HUES64 (cell line): ENCODE results near the gene MINDY1.

Experiments
- H3K27ac ChIP-seq: 2 replicates; pipeline ENCODE4 v1.7.0; 2013; ENCODE audit warnings: low read depth, low read length, inconsistent platforms
- H3K27me3 ChIP-seq: 2 replicates; pipeline ENCODE4 v1.6.1; 2013; ENCODE audit warnings: mild to moderate bottlenecking, low read length; ENCODE audit not compliant: insufficient read depth
- H3K36me3 ChIP-seq: 2 replicates; pipeline ENCODE4 v1.6.1; 2013; ENCODE audit warnings: mild to moderate bottlenecking, low read length; ENCODE audit not compliant: insufficient read depth
- H3K4me1 ChIP-seq: 2 replicates; pipeline ENCODE4 v1.6.1; 2013; ENCODE audit warnings: mild to moderate bottlenecking, low read length, moderate library complexity; ENCODE audit not compliant: insufficient read depth
- H3K4me3 ChIP-seq: 2 replicates; pipeline ENCODE4 v1.5.1; 2013; ENCODE audit warnings: mild to moderate bottlenecking, low read length, moderate library complexity
- H3K9ac ChIP-seq: 2 replicates; pipeline ENCODE4 v1.6.1; 2013; ENCODE audit warnings: mild to moderate bottlenecking, low read depth, low read length
- H3K9me3 ChIP-seq: 2 replicates; pipeline ENCODE4 v1.6.1; 2013; ENCODE audit warnings: low read depth, low read length; ENCODE audit not compliant: insufficient read depth
- WGBS: fragments of 150-250, 120-280 bp; methylation state at CpG from one replicate; pipeline ENCODE4 v1.1.7; 2013; ENCODE audit warnings: missing lambda C conversion rate; 5-methylcytosine and 5-hydroxymethylcytosine counted together

MINDY1 gene

DNA sequence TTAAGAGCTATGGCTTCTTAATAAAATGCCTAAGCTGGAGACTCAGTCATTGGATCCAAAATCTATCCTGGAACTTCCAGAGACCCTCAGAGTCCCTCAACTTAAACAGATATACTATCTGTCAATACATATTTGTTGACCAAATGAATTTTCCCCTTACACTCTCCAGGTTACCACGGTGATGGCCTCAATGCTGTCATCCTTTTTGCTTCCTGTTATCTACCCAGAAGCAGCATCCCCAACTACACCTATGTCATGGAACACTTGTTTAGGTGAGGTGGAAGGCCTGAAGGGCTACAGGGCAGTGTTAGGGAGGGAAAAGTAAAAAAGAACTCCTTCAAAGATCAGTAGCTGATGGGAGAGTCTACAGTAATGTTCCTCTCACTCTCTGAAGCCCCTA, 36.5 kb upstream of the MINDY1 start:
- H3K4me3 ChIP-seq, result no peak overlapping the region
- H3K9me3 ChIP-seq, result no peaks in the 10 kb centered on the region
- H3K36me3 ChIP-seq, result 0 out of 2 replicates have a peak, but pooled peaks cover 2% of the 10 kb centered on the region
- 95% methylated on average over 1 of the region's 1 CpG for WGBS
- H3K27ac ChIP-seq, result no peak overlapping the region
- H3K4me1 ChIP-seq, result peaks cover 3% of the 10 kb centered on the region; the same call in 1 of the 2 replicates
- H3K27me3 ChIP-seq, result no peaks in the 10 kb centered on the region
- no peak overlapping the region for H3K9ac ChIP-seq

DNA sequence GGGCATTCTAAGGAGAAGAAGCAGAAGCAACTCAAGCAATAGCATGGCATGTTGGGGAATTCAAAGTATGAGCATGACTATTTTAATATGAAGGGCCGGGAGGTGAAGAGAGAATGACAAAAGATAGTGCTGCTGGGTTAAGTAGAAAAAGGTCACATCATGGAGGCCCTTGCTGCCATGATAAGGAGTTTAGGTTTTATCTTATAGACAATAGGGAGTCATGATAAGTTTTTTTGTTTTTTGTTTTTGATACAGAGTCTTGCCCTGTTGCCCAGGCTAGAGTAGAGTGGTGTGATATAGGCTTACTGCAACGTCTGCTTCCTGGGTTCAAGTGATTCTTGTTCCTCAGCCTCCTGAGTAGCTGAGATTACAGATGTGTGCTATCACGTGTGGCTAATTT, 32.8 kb upstream of the MINDY1 start:
- peaks cover 3% of the 10 kb centered on the region; the same call in 1 of the 2 replicates for H3K4me1 ChIP-seq
- H3K27me3 ChIP-seq, result no peaks in the 10 kb centered on the region
- H3K4me3 ChIP-seq, result no peak overlapping the region
- no peaks in the 10 kb centered on the region for H3K9me3 ChIP-seq
- 87% methylated on average over 3 of the region's 3 CpGs for WGBS
- H3K27ac ChIP-seq, result no peak overlapping the region
- H3K9ac ChIP-seq, result no peak overlapping the region
- H3K36me3 ChIP-seq, result peaks cover 12% of the 10 kb centered on the region

DNA sequence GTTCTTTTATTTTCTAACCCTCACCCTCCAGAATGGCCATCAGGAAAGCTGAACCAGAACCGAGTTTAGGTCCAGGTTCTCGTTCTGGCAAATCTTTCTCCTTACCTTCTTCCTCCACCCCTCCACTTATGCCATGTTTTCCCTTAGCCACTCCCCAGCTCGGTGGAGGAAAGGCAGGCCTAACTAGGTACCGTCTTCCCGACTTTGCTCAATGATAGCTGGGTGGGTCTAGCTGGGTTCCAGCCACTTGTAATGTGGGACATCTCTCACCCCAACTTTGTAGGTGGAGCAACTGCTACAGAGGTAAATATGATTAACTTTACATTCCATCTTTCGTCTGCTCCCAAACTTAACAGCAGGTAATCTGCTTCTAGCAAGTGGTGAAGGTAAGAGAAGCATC, 30.3 kb upstream of the MINDY1 start:
- peaks cover 20% of the 10 kb centered on the region for H3K36me3 ChIP-seq
- no peak overlapping the region for H3K4me3 ChIP-seq
- 85% methylated on average over 6 of the region's 6 CpGs for WGBS
- peaks cover 3% of the 10 kb centered on the region; the same call in 1 of the 2 replicates for H3K4me1 ChIP-seq
- no peaks in the 10 kb centered on the region for H3K27me3 ChIP-seq
- H3K9me3 ChIP-seq, result no peaks in the 10 kb centered on the region
- no peak overlapping the region for H3K9ac ChIP-seq
- H3K27ac ChIP-seq, result no peak overlapping the region

DNA sequence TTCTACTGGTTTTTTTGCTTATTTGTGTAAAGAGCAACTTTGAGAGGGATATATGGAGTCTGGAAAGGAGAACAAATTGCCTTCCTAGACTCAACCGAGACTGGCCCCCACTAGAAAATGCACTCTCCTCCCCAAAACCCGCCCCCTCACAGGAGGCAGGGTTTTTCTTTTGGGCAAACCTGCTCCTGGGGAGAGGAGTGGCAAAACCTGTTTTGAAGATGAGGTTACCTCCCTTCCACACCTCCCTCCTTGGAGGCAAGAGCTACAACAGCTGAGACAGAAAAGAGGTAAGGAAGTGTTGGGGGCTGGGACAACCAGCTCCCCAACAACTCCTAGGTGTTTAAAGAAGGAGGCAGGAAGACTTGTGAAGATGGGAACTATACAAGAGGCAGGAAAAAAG, 29.7 kb upstream of the MINDY1 start, which contains the start of gene BNIPL:
TSS of gene BNIPL (plus strand) at position 231 of the 400 bp plus-strand sequence. CDS start at position 371, 140 bp downstream.
- Histone ChIP-seq H3K27ac (peak within 1 kb of the TSS; percentile 41; the same call in 1 of the 2 replicates), H3K4me3 (no peak within 1 kb of the TSS; the same call in 1 of the 2 replicates), H3K9ac (no peak within 1 kb of the TSS), H3K36me3 (peaks cover 24% of the 10 kb centered on the region), H3K27me3 (no peaks in the 10 kb centered on the region), H3K9me3 (no peaks in the 10 kb centered on the region), H3K4me1 (peaks cover 3% of the 10 kb centered on the region; the same call in 1 of the 2 replicates)
- no CpG with 5 or more reads among the region's 2 CpGs for WGBS

DNA sequence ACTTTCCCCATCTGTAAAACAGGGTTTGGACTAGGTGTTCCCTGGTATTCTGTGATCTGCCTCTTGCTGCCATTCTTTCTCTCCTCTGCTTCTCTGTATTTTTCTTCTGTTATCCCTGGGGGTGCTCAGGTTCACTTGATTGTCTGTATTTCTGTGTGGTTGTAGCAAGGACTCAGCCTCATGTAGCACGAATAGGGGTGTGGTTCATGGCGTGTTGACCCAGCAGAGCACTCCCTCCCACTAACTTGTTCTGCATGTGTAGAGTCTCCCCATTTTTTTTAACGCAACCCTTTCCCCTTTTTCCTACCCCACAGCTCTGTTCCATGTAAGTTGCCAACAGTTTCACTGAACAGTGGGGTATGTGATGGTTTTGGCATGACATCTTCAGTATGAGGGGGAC, 28.5 kb upstream of the MINDY1 start:
- H3K4me1 ChIP-seq, result peaks cover 3% of the 10 kb centered on the region; the same call in 1 of the 2 replicates
- H3K9me3 ChIP-seq, result no peaks in the 10 kb centered on the region
- no peak overlapping the region for H3K9ac ChIP-seq
- H3K36me3 ChIP-seq, result peaks cover 30% of the 10 kb centered on the region
- no peak overlapping the region for H3K27ac ChIP-seq
- H3K27me3 ChIP-seq, result no peaks in the 10 kb centered on the region
- no peak overlapping the region for H3K4me3 ChIP-seq
- WGBS, result 100% methylated on average over 3 of the region's 3 CpGs

DNA sequence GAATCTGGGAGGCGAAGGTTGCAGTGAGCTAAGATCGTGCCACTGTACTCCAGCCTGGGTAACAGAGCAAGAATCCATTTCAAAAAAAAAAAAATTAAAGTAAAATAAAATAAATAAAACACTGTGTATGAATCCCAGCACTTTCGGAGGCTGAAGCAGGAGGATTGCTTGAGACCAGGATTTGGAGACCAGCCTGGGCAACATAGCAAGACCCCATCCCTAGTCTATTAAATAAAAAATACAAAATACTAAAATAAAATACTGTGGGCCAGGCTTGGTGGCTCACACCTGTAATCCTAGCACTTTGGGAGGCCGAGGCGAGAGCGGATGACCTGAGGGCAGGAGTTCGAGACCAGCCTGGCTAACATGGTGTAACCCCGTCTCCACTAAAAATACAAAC, 25.5 kb upstream of the MINDY1 start:
- no peak overlapping the region for H3K4me3 ChIP-seq
- H3K9me3 ChIP-seq, result no peaks in the 10 kb centered on the region
- no peak overlapping the region for H3K27ac ChIP-seq
- peaks cover 51% of the 10 kb centered on the region for H3K36me3 ChIP-seq
- WGBS, result 95% methylated on average over 7 of the region's 8 CpGs
- H3K9ac ChIP-seq, result no peak overlapping the region
- H3K4me1 ChIP-seq, result 0 out of 2 replicates have a peak, but pooled peaks cover 3% of the 10 kb centered on the region
- H3K27me3 ChIP-seq, result no peaks in the 10 kb centered on the region

DNA sequence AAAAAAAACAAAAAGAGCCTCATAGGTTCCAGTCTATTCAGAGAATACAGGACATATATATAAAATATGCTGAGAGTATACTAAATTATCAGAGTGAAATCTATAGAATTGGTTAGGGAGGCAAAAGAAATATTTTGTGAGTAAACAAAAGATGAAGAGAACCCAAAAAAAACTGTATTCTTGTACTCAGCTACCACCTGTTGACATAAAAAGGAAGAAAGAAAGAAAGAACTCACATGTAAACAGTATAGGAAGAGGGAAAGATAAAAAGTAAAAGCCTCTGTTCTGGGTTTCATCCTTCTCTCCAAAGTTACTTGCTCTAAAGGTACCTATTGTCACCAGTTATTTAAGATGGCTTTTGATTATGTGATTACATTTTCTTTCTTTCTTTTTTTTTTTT, 19.8 kb upstream of the MINDY1 start:
- Histone ChIP-seq H3K4me1 (no peaks in the 10 kb centered on the region), H3K9ac (no peak overlapping the region), H3K4me3 (no peak overlapping the region), H3K27me3 (no peaks in the 10 kb centered on the region), H3K9me3 (no peaks in the 10 kb centered on the region), H3K27ac (no peak overlapping the region), H3K36me3 (peaks cover 48% of the 10 kb centered on the region)

DNA sequence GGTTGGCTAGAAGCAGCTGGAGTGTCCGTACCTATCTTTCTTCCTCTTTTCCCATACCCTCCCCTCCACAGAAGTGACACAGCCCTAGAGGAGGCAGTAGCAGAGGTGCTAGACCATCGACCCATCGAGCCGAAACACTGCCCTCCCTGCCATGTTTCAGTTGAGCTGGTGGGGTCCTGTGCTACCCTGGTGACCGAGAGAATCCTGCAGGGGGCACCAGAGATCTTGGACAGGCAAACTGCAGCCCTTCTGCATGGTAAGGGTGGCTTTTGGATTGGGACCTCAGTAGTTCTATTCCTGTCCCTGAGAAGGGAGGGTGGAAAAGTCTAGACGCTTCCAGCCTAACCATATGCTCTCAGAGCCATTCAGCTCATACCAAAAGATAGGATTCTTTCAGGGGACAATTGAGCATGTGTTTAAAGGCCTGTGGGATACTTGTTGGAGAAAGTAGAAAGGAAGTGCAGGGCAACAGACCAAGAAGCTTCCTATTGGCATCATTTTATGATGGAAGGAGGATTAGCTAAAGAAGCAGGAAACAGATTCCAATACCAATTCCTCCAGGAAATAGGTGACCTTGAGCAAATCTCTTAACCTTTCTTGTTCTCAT, 17.9 kb upstream of the MINDY1 start:
- H3K9ac ChIP-seq, result no peak overlapping the region
- 51% methylated on average over 5 of the region's 6 CpGs for WGBS
- no peaks in the 10 kb centered on the region for H3K9me3 ChIP-seq
- no peak overlapping the region for H3K27ac ChIP-seq
- no peak overlapping the region for H3K4me3 ChIP-seq
- H3K4me1 ChIP-seq, result no peaks in the 10 kb centered on the region
- H3K27me3 ChIP-seq, result no peaks in the 10 kb centered on the region
- peaks cover 38% of the 10 kb centered on the region for H3K36me3 ChIP-seq

DNA sequence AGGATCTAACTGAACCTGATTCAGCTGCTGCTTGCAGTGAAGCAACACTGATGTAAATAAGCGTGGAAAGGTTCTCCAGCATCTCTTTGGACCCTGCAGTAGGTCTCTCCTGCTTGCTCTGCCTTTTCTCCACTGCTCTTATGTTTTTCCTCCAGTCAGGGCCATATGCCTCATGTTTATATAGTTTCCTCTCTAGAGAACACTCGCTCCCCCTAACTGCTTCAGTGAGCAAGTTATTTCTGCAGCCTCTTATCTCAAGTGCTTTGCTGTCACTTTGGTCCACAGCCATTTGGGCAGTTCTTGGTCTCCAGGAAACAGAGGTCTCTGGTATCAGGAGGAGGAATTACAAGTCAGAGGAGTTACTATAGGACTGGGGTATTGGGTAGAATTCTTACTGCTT, 6.8 kb upstream of the MINDY1 start:
- H3K9me3 ChIP-seq, result no peaks in the 10 kb centered on the region
- peaks cover 3% of the 10 kb centered on the region; the same call in 1 of the 2 replicates for H3K4me1 ChIP-seq
- no peaks in the 10 kb centered on the region for H3K27me3 ChIP-seq
- H3K27ac ChIP-seq, result no peak overlapping the region
- H3K36me3 ChIP-seq, result peaks cover 8% of the 10 kb centered on the region
- H3K9ac ChIP-seq, result no peak overlapping the region
- no peak overlapping the region for H3K4me3 ChIP-seq
- 94% methylated on average over 2 of the region's 2 CpGs for WGBS

DNA sequence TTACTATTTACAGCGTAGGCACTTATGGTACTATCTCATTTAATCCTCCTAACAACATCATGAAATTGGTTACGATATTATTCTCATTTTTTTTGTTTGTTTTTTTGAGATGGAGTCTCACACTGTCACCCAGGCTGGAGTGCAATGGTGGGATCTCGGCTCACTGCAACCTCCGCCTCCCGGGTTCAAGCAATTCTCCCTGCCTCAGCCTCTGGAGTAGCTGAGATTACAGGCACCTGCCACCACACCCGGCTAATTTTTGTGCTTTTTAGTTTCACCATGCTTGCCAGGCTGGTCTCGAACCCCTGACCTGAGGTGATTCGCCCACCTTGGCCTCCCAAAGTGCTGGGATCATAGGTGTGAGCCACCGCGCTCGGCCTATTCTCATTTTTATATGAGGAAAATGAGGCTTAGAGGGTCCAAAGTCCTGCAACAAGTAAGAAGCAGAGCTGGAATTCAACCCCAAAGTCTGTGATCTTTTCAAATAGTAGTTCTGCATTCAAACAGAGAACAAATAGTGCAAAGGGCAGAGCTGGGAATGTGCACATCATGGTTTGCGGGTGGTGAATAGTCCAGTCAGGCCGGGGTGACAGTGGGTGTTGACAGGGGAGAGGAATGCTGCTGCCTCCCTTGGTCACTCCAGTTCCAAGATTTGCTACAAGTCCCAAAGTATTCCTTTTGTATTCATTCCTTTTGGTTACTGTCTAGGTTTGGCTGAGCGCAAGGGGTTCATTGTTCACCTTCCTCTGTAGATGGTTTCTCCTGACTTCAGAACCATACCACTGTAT, 6.2 kb upstream of the MINDY1 start:
- no peaks in the 10 kb centered on the region for H3K27me3 ChIP-seq
- no peak overlapping the region for H3K4me3 ChIP-seq
- H3K27ac ChIP-seq, result no peak overlapping the region
- peaks cover 2% of the 10 kb centered on the region for H3K36me3 ChIP-seq
- H3K9ac ChIP-seq, result no peak overlapping the region
- H3K9me3 ChIP-seq, result no peaks in the 10 kb centered on the region
- 95% methylated on average over 14 of the region's 14 CpGs for WGBS
- H3K4me1 ChIP-seq, result peaks cover 5% of the 10 kb centered on the region

DNA sequence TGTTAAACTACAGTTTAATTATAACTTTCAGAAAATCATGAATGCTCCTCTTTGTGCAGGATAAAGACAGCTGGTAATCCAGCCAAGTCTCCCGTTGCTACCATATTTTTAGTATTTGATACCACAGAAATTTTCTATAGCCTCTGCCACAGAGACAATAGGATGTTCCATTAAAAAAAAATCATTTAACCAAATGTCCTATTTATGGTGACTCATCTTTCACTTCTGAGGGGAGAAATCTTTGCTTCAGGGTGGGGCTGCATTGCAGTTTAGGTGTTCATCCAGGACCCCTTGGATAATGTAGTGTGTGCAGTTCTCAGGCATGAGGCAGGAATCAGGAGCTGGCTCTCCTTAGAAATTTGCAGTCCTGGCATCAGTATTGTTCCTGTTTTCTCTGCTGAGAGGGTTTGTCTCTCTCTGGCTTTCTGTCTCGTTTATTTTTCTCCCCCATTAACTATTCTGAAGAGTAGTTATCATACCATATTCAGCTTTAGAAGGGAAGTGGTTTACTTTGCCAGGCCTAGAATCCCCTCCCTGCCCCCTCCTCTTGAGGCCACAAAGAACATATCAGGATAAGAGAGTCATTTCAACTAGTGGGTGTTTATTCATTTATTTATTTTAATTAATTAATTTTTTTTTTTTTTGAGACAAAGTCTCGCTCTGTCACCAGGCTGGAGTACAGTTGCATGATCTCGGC, 4.6 kb upstream of the MINDY1 start:
- H3K4me3 ChIP-seq, result no peak overlapping the region
- WGBS, result 97% methylated on average over 3 of the region's 4 CpGs
- H3K4me1 ChIP-seq, result peaks cover 13% of the 10 kb centered on the region
- H3K9me3 ChIP-seq, result no peaks in the 10 kb centered on the region
- H3K27me3 ChIP-seq, result no peaks in the 10 kb centered on the region
- no peak overlapping the region for H3K9ac ChIP-seq
- H3K27ac ChIP-seq, result no peak overlapping the region
- H3K36me3 ChIP-seq, result no peaks in the 10 kb centered on the region
